ENCODE results near the gene CFI.

CFI gene

GRCh38 chr4:109801895-109802319, at the start of gene CFI:
CFI (minus strand) TSS chr4:109801999; CDS start chr4:109801971, 28 bp downstream.
- DNase-seq = no peak

- DNase-seq = no peak
Observed at GRCh38 chr4:109850601-109851000, 48.8 kb upstream of the CFI start.

- no peak for DNase-seq
Observed at GRCh38 chr4:109848501-109848900, 46.7 kb upstream of the CFI start.

GRCh38 chr4:109847896-109848442, 46.2 kb upstream of the CFI start, which contains the start of gene LRIT3:
LRIT3 (plus strand) TSS chr4:109848107; CDS start chr4:109848202, 95 bp downstream.
- no peak for DNase-seq

GRCh38 chr4:109846395-109847098, 44.7 kb upstream of the CFI start:
- no peak for DNase-seq

- no peak for DNase-seq
Observed at GRCh38 chr4:109836985-109837384, 35.2 kb upstream of the CFI start.

- no peak for DNase-seq
Observed at GRCh38 chr4:109833756-109834155, 32.0 kb upstream of the CFI start.

GRCh38 chr4:109827672-109828071, 25.9 kb upstream of the CFI start, which contains the start of gene RRH:
RRH (plus strand) TSS chr4:109827972; CDS start chr4:109828028, 56 bp downstream.
- no peak for DNase-seq

- no peak for DNase-seq
Observed at GRCh38 chr4:109826719-109827118, 24.9 kb upstream of the CFI start.

- DNase-seq = no peak
Observed at GRCh38 chr4:109821185-109821584, 19.4 kb upstream of the CFI start.

GRCh38 chr4:109820563-109820962, 18.8 kb upstream of the CFI start:
- DNase-seq = no peak

GRCh38 chr4:109818268-109818667, 16.5 kb upstream of the CFI start:
- DNase-seq = no peak

GRCh38 chr4:109816894-109817293, 15.1 kb upstream of the CFI start:
- DNase-seq = no peak

- no peak for DNase-seq
Observed at GRCh38 chr4:109816082-109816442, 14.3 kb upstream of the CFI start.

GRCh38 chr4:109815151-109816081, 13.6 kb upstream of the CFI start, which contains the start of gene GAR1:
GAR1 (plus strand) TSS chr4:109815762; CDS start chr4:109816165, 403 bp downstream.
- DNase-seq = peak; percentile 84

- DNase-seq = no peak
Observed at GRCh38 chr4:109811707-109812106, 9.9 kb upstream of the CFI start.

- no peak for DNase-seq
Observed at GRCh38 chr4:109810552-109811387, 9.0 kb upstream of the CFI start.

- DNase-seq = no peak
Observed at GRCh38 chr4:109809655-109810054, 7.9 kb upstream of the CFI start.

GRCh38 chr4:109803924-109804571, 2.2 kb upstream of the CFI start:
- DNase-seq = no peak

- DNase-seq = no peak
Observed at GRCh38 chr4:109801099-109801789, 555 bp downstream of the CFI start.

GRCh38 chr4:109798866-109799265, 2.9 kb downstream of the CFI start:
- DNase-seq = no peak

Data from DMS 273 treated with DMSO at 0.1 percent for 48 hours (cell line).